Ascending aorta (tissue), 2 donors: ENCODE data around the gene PCDHGB2. TPM values are rescaled to one million over a fixed set of nuclear protein-coding genes. Genes with fewer than 3 reads are reported as not detected.
"Not testable (repeated sequence)": the region's sequence is repeated elsewhere in the genome, so short reads cannot be mapped to it uniquely, and the experiment has no call there.

ENCODE experiments used
- DNase-seq, 2 donors: peaks; one replicate each; pipeline ENCODE4 v3.0.0-alpha.2; 2019; ENCODE audit warnings: low spot score in 2 of 2
- H3K27ac ChIP-seq, 2 donors: fragments of 200-600 bp; sonication (generic); one replicate each; pipeline ENCODE4 v1.5.1; 2016 to 2017; ENCODE audit warnings: mild to moderate bottlenecking in 1 of 2
- H3K27me3 ChIP-seq: fragments of 200-600 bp; sonication (generic); one replicate; pipeline ENCODE4 v1.5.1; 2017
- H3K36me3 ChIP-seq, 2 donors: fragments of 200-600 bp; sonication (generic); one replicate each; pipeline ENCODE4 v1.5.1; 2016
- H3K4me1 ChIP-seq, 2 donors: fragments of 200-600 bp; sonication (generic); one replicate each; pipeline ENCODE4 v1.5.1; 2016 to 2017; ENCODE audit warnings: mild to moderate bottlenecking in 1 of 2
- H3K4me3 ChIP-seq, 2 donors: fragments of 200-600 bp; sonication (generic); one replicate each; pipeline ENCODE4 v1.5.1; 2016 to 2017; ENCODE audit warnings: mild to moderate bottlenecking in 1 of 2
- H3K9me3 ChIP-seq, 2 donors: fragments of 200-600 bp; sonication (generic); one replicate each; pipeline ENCODE4 v1.5.1; 2016
- intact Hi-C: fragments of 100-400 bp; cut with DNase I; formaldehyde crosslinking; loops from one replicate; pipeline ENCODE4 v1.15.1; 2023
- total RNA-seq: library from RNA; depleted of rRNA; stranded (reverse); fragments of >200 nt; gene quantifications from one replicate; pipeline ENCODE4 v1.1.0, GENCODE V29; 2016
- TF ChIP-seq, protein P1 (sequence below), 3 experiments: fragments of 200-600 bp in 2 of 3; fragments of 450-650 bp in 1 of 3; sonication (generic) in 2 of 3; IDR thresholded peaks; one replicate each; pipeline ENCODE4 v1.5.1; 2016 to 2019; ENCODE audit warnings: antibody characterized with exemption in 3 of 3, mild to moderate bottlenecking in 1 of 3, moderate library complexity in 1 of 3

The PCDHGB2 gene
- total RNA-seq, 1 donor from 2014 or later = 12.2 TPM

DNA sequence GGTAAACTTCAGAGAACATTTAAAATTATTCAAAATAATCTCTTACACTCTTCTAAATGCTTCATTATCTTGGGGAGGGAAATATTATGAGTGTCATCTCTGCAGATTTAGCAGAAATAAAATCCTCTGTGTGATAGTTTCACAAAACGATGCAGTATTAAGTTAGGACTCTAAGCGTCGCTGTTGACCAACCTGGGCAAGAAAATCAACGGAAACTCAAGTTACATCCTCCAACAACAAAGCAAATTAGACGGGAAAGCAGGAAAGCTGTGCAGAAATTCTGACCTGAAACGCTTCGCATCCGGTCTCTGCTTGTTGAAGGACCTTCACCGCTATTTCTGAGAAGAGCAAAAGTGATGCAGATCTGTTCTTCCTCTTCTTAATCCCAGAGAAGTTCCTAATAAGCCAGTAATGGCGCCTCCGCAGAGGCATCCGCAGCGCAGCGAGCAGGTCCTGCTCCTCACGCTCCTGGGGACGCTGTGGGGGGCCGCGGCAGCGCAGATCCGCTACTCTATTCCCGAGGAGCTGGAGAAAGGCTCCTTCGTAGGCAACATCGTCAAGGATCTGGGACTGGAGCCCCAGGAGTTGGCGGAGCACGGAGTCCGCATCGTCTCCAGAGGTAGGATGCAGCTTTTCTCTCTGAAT is 14.0 kb downstream of the PCDHGB2 start, which contains the start of gene PCDHGA6:
Gene PCDHGA6 (plus strand): TSS at position 219 of the 645 bp plus-strand sequence. CDS start 193 bp downstream, at position 412.
- TF ChIP-seq, protein P1, sequence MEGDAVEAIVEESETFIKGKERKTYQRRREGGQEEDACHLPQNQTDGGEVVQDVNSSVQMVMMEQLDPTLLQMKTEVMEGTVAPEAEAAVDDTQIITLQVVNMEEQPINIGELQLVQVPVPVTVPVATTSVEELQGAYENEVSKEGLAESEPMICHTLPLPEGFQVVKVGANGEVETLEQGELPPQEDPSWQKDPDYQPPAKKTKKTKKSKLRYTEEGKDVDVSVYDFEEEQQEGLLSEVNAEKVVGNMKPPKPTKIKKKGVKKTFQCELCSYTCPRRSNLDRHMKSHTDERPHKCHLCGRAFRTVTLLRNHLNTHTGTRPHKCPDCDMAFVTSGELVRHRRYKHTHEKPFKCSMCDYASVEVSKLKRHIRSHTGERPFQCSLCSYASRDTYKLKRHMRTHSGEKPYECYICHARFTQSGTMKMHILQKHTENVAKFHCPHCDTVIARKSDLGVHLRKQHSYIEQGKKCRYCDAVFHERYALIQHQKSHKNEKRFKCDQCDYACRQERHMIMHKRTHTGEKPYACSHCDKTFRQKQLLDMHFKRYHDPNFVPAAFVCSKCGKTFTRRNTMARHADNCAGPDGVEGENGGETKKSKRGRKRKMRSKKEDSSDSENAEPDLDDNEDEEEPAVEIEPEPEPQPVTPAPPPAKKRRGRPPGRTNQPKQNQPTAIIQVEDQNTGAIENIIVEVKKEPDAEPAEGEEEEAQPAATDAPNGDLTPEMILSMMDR (IDR thresholded peaks at IDR 0.05) = no peak
- Histone ChIP-seq H3K4me3 (peak within 1 kb of the TSS in 1 of 2 donors; percentile 38), H3K4me1 (no peaks in the 10 kb centered on the region), H3K36me3 (no peaks in the 10 kb centered on the region), H3K9me3 (peaks cover 92 to 100% of the 10 kb centered on the region in 2 donors), H3K27me3 (no peaks in the 10 kb centered on the region), H3K27ac (no peak within 1 kb of the TSS)
- DNase-seq = no peak
- intact Hi-C loops = no loop called here

DNA sequence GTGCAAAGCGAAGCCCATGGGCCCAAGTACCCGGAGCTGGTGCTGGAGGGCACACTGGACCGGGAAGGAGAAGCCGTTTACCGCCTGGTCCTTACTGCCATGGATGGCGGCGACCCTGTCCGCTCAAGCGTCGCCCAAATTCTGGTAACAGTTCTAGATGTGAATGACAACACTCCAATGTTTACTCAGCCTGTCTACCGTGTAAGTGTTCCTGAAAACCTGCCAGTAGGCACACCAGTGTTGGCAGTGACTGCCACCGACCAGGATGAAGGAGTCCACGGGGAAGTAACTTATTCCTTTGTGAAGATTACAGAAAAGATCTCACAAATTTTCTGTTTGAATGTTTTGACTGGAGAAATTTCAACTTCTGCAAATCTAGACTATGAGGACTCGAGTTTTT is 14.8 kb downstream of the PCDHGB2 start:
- H3K4me3 ChIP-seq = no peak overlapping the region
- DNase-seq = no peak
- intact Hi-C loops = no loop called here
- no peaks in the 10 kb centered on the region for H3K4me1 ChIP-seq
- H3K27ac ChIP-seq = no peak overlapping the region
- H3K9me3 ChIP-seq = peaks cover 88 to 100% of the 10 kb centered on the region in 2 donors
- TF ChIP-seq, protein P1 (IDR thresholded peaks at IDR 0.05) = no peak
- no peaks in the 10 kb centered on the region for H3K36me3 ChIP-seq
- no peaks in the 10 kb centered on the region for H3K27me3 ChIP-seq

DNA sequence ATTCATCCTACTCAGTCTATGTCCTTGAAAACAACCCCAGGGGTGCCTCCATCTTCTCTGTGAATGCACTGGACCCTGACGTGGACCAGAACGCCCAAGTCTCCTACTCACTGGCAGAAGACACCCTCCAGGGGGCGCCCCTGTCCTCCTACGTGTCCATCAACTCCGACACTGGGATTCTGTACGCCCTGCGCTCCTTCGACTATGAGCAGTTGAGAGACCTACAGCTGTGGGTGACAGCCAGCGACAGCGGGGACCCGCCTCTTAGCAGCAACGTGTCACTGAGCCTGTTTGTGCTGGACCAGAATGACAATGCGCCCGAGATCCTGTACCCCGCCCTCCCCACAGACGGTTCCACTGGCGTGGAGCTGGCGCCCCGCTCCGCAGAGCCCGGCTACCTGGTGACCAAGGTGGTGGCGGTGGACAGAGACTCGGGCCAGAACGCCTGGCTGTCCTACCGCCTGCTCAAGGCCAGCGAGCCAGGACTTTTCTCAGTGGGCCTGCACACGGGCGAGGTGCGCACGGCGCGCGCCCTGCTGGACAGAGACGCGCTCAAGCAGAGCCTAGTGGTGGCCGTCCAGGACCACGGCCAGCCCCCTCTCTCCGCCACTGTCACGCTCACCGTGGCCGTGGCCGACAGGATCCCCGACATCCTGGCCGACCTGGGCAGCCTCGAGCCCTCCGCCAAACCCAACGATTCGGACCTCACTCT is 15.8 kb downstream of the PCDHGB2 start:
- DNase-seq, H3K4me3 ChIP-seq, H3K4me1 ChIP-seq, H3K27ac ChIP-seq, intact Hi-C loops, H3K27me3 ChIP-seq, H3K36me3 ChIP-seq: not testable (repeated sequence)
- H3K9me3 ChIP-seq = peaks cover 90 to 99% of the 10 kb centered on the region in 2 donors

DNA sequence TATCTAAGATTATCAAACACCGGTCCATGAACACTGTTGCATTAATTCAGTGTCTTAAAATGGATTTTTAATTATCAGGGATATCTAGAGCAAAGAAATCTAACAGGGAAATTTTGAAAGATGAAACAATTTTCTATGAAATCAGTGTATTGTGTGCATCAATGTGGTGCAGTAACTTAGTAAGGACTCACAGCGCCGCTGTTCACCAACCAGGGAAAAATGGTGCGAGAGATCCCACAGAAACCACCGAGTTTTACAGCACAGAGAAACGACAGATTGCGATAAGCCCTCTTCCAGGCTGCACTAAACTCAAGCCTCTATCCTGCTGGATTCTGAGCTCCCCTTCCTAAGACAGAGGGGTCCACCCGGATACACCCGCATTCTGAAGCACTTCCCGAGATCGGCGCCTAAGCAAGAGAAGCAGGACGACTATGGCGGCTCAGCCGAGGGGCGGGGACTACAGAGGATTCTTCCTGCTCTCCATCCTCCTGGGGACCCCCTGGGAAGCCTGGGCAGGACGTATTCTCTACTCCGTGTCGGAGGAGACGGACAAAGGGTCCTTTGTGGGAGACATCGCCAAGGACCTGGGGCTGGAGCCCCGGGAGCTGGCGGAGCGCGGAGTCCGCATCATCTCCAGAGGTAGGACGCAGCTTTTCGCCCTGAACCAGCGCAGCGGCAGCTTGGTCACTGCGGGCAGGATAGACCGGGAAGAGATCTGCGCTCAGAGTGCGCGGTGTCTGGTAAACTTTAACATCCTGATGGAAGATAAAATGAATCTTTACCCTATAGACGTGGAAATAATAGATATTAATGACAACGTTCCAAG is 22.9 kb downstream of the PCDHGB2 start, which contains the start of gene PCDHGA7:
Gene PCDHGA7 (plus strand): TSS at position 274 of the 826 bp plus-strand sequence. CDS start 158 bp downstream, at position 432.
- no peaks in the 10 kb centered on the region for H3K4me1 ChIP-seq
- no peak within 1 kb of the TSS for H3K27ac ChIP-seq
- no peaks in the 10 kb centered on the region for H3K27me3 ChIP-seq
- H3K4me3 ChIP-seq = peak within 1 kb of the TSS; percentile 19 to 21
- H3K36me3 ChIP-seq = peaks cover 0 to 6% of the 10 kb centered on the region in 2 donors
- intact Hi-C loops = no loop called here
- DNase-seq = no peak
- TF ChIP-seq, protein P1 (IDR thresholded peaks at IDR 0.05) = no peak
- H3K9me3 ChIP-seq = peaks cover 85 to 99% of the 10 kb centered on the region in 2 donors

DNA sequence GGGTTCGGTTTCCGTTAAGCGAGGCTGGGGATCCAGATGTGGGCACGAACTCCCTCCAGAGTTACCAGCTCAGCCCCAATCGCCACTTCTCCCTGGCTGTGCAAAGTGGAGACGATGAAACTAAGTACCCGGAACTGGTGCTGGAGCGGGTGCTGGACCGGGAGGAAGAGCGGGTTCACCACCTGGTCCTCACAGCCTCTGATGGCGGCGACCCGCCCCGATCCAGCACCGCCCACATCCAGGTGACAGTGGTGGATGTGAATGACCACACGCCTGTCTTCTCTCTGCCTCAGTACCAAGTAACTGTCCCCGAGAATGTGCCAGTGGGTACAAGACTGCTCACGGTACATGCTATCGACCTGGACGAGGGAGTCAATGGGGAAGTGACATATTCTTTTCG is 23.6 kb downstream of the PCDHGB2 start:
- DNase-seq = no peak
- intact Hi-C loops = no loop called here
- H3K4me3 ChIP-seq = no peak overlapping the region
- H3K27ac ChIP-seq = no peak overlapping the region
- TF ChIP-seq, protein P1 (IDR thresholded peaks at IDR 0.05) = no peak
- H3K27me3 ChIP-seq = no peaks in the 10 kb centered on the region
- no peaks in the 10 kb centered on the region for H3K4me1 ChIP-seq
- H3K36me3 ChIP-seq = peaks cover 0 to 6% of the 10 kb centered on the region in 2 donors
- peaks cover 81 to 96% of the 10 kb centered on the region in 2 donors for H3K9me3 ChIP-seq
